Measurements from ENCODE around the gene ZFP42.
"Not testable (repeated sequence)": the region's sequence is repeated elsewhere in the genome, so short reads cannot be mapped to it uniquely, and the experiment has no call there.

Gene ZFP42

DNA sequence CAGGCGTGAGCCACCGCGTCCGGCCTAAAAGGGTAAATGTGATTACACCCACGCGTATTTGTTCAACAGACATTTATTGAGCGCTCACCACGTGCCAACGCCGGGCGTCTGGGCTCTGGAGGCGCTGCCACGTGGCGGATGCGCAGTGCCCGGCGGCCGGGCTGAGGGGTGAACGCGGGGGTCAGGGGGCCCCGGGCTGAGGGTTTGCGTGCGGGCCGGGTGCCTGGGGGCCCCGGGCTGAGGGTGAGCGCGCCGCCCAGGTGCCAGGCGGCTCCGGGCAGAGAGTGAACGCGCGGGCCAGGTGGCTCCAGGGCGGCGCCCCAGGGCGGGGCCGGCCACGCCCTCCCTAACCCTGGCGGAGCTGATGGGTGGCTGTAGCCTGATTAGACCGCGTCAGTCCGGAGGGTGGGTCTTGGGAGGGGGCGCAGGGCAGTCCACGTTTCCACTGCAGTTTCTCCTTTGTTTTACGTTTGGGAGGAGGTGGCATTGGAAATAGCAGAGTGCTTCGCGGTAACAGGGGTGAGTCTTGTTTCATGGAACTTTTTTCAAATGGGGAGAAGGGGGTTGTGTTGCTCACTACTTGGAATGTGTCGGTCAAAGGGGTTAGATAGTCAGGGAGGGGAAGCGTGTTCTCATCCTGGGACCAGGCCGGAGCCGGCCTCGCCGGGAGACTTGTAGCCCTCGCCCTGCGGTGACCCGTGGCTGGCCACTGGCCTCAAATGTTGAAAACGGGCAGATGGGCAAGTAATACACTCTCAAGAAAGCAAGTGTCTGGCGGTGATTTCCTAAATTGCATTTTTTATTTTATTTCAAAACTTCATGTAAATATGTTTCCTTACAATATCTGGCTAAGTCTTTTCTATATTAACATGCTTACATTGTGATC lies at the start of gene ZFP42:
ZFP42 (plus strand) TSS at position 450 of the 886 bp plus-strand sequence. CDS start 7,037 bp downstream, outside the sequence.
- DNase-seq (ENCODE audit: low read depth in 3 of 3, low spot score in 1 of 3): no peak

GRCh38 chr4:187961171-187961570 lies 34.4 kb upstream of the ZFP42 start:
- no peak for DNase-seq (ENCODE audit: low read depth in 3 of 3, low spot score in 1 of 3)

DNA sequence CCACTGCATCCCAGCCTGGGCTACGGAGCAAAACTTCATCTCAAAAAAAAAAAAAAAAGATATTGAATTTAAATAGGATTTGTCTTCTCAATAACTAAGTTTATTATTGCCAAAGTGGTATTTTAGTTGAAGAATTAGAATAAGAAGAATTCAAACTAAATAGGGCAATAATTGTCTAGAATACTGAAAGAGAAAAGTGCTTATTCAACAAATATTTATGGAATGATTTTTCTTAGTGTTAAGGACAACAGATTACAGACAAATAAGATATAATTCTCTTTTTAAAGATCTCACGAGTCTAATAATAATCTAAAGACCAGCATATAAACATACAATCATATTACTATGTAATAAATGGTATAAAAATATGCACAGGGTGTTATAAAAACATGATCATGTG lies 33.6 kb upstream of the ZFP42 start:
- no peak for DNase-seq (ENCODE audit: low read depth in 3 of 3, low spot score in 1 of 3)

DNA sequence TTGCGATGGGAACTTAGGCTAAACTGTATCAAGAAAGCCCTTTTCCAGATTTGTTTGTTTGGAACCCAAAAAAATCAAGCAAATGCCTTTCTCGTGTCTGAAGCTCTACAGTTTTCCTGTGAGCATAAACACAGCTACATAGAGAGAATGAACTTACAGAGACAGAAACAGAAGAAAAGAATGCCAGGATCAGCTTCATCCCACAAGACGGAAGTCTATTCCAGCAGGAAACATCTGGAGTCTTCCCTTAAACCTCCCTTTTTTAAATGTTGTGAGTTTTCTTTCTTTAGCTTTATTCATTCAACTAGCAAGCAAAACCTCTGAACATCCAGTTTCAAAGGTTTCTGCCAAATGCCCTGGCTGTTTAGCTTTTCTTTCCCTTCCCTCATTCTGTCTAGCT lies 32.6 kb upstream of the ZFP42 start:
- DNase-seq (ENCODE audit: low read depth in 3 of 3, low spot score in 1 of 3): no peak

DNA sequence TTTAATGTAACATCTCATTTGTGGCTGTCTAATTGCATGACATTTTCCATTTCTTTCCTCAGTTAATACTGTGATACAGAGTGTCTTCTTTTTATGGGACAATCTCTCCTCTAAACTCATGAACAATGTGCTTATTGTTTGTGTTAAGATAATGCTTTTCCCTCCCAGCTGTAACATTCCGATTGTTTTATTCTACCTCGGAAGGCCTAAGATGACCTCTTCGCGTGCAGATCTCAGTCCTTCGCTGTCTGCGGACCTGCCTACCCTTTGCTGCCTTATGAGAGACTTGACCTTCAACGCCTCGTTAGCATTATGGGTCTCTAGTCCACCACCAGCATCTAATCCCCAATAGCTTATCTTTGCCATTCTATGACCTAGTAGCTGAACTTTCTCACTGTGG lies 29.8 kb upstream of the ZFP42 start:
- no peak for DNase-seq (ENCODE audit: low read depth in 3 of 3, low spot score in 1 of 3)

GRCh38 chr4:187972135-187972534 lies 23.4 kb upstream of the ZFP42 start:
- no peak for DNase-seq (ENCODE audit: low read depth in 3 of 3, low spot score in 1 of 3)

DNA sequence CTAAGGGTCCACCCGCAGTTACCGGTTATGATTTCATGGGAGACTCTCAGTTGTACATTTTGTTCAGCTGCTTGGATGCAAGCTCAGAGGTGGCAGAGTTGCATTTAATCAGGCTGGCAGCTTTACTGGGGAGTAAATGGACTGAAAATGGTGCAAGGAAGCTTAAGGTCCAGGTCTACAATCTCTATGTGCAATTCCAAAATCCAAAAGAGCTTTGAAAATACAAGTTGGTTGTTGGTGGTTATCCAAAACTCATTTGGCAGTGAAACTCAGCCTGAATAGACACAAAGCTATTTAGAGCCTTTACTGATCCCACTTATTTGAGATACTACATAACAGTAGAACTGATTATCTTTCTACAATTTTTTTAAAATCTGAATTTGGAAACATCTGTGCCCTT lies 11.8 kb upstream of the ZFP42 start:
- no peak for DNase-seq (ENCODE audit: low read depth in 3 of 3, low spot score in 1 of 3)

- DNase-seq (ENCODE audit: low read depth in 3 of 3, low spot score in 1 of 3): no peak
These were observed 2.6 kb upstream of the ZFP42 start for GRCh38 chr4:187992971-187993370.

DNA sequence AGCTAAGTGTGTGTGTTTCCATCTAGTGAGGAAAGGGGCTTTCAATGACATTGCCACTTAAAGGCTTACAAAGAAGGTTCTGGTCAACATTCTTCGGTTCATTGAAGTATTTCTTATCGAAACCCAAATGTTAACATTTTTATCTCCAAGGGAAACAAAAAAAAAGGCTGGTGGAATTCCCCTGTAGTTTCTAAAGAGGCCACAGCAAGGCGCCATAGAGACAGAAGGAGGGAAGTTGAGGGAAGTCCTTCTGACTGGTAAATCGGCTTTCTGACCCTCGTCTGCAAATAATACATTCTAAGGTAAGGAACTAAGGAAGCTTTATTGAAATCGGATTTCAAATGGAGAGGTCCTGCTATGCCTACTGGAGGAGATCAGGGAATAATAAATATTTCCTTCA lies 1.7 kb upstream of the ZFP42 start:
- DNase-seq (ENCODE audit: low read depth in 3 of 3, low spot score in 1 of 3): no peak

DNA sequence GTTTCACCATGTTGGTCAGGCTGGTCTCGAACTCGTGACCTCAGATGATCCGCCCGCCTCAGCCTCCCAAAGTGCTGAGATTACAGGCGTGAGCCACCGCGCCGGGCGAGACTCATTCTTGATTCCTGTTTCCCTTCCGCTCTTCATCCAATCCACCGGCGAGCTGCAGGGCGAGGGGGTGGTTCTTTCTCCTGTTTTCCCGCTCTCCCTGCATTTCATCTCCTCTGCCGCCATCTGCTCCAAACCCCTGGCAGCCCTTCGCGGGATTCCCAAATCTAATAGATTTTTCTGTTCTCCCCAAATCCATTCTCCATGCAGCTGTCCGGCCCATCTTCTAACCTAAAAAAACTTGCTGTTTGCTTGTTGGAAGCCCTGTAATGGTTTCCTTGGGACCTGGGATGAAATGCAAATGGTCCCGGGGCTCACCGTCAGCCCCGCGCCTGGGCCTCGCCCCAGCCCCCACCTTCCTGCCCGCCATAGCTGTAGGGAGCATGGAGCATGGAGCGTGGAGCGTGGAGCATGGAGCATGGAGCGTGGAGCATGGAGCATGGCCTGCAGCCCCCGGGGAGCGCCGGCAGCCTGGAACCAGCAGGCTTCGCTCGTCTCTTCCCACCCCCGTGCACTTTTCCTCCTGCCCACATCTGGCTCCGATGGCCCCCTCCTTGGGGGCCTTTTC lies 1.1 kb downstream of the ZFP42 start:
- DNase-seq (ENCODE audit: low read depth in 3 of 3, low spot score in 1 of 3): no peak

GRCh38 chr4:187997991-187998390 lies 2.4 kb downstream of the ZFP42 start:
- DNase-seq (ENCODE audit: low read depth in 3 of 3, low spot score in 1 of 3): not testable (repeated sequence)

- no peak for DNase-seq (ENCODE audit: low read depth in 3 of 3, low spot score in 1 of 3)
These were observed 3.9 kb downstream of the ZFP42 start for GRCh38 chr4:187999406-187999932.

GRCh38 chr4:188002323-188002722 lies 6.8 kb downstream of the ZFP42 start:
- no peak for DNase-seq (ENCODE audit: low read depth in 3 of 3, low spot score in 1 of 3)

GRCh38 chr4:188002751-188003150 lies 7.2 kb downstream of the ZFP42 start:
- DNase-seq (ENCODE audit: low read depth in 3 of 3, low spot score in 1 of 3): no peak

- no peak for DNase-seq (ENCODE audit: low read depth in 3 of 3, low spot score in 1 of 3)
These were observed 10.0 kb downstream of the ZFP42 start for GRCh38 chr4:188005561-188005960.

DNA sequence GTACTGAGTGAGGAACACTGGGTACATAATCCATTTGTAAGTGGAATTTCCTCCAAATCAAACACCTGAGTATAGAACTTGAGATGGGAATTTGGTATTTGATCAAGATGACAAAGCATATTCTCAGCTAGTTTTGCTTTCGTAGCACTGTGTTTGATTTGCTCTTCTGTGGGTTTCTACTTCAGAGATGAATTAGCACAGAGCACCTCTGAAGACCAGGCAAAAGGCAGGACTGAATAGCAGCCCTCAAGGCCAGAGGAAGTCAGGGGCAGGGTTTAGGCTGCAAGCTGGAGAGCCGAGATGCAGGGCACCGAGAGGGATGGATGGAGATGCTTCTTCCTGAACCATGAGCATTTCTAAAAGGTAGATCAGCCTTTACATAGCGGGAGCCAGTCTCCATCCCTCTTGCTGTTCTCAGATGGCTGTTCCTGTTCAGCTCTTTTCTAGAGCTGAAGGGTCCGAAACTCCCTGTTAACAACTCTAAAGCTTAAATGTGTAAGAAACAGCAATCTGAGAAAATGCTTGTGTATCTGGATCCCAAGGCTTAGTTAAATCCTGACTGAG lies 10.8 kb downstream of the ZFP42 start:
- no peak for DNase-seq (ENCODE audit: low read depth in 3 of 3, low spot score in 1 of 3)

GRCh38 chr4:188008377-188008776 lies 12.8 kb downstream of the ZFP42 start:
- no peak for DNase-seq (ENCODE audit: low read depth in 3 of 3, low spot score in 1 of 3)

- no peak for DNase-seq (ENCODE audit: low read depth in 3 of 3, low spot score in 1 of 3)
These were observed 16.9 kb downstream of the ZFP42 start for GRCh38 chr4:188012426-188012945.

- no peak for DNase-seq (ENCODE audit: low read depth in 3 of 3, low spot score in 1 of 3)
These were observed 19.7 kb downstream of the ZFP42 start for GRCh38 chr4:188015025-188015940.

DNA sequence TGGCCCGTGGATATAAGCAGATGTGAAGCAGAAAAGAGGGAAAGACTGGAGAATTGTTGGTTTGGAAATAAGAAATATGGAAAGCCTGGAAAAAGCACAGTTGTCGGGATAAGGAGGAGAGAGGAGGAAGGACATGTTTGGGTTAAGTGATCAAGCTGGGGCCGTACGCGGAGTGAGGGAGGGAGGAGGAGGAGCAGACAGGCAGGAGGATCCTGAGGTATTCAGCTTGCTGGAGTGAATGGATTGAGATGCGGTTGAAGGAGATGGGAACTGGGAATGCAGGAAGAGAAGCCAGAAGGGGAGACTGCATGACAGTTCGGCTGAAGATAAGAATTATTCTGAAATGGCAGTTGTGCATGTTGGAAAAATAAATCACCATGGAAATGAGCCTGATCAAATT lies 21.2 kb downstream of the ZFP42 start:
- no peak for DNase-seq (ENCODE audit: low read depth in 3 of 3, low spot score in 1 of 3)

DNA sequence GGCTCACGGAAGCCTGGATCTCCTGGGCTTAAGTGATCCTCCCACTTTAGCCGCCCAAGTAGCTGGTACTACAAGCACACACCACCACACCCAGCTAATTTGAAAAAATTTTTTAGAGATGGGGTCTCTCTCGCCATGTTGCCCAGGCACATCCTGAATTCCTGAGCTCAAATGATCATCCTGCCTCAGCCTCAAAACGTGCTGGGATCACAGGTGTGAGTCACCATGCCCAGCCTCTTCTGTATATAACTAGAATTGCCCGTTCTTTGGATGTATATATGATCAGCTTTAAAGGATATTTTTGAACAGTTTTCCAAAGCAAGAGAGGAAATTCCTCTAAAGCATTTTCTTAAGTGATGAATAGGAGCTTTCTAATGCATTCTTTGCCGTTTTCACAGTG lies 22.7 kb downstream of the ZFP42 start:
- no peak for DNase-seq (ENCODE audit: low read depth in 3 of 3, low spot score in 1 of 3)

All from stimulated activated CD4-positive, alpha-beta T cell treated with anti-CD3 and anti-CD28 coated beads, TNF-alpha, amount 100 ng/mL, for 1 hour (primary cell).